ENCODE data around the gene TENT5C. TPM values are rescaled to one million over a fixed set of nuclear protein-coding genes. Genes with fewer than 3 reads are reported as not detected.
"Not testable (repeated sequence)": the region's sequence is repeated elsewhere in the genome, so short reads cannot be mapped to it uniquely, and the experiment has no call there.

TENT5C gene
- total RNA-seq: 10 to 100 TPM; 20.7 to 20.8 TPM

DNA sequence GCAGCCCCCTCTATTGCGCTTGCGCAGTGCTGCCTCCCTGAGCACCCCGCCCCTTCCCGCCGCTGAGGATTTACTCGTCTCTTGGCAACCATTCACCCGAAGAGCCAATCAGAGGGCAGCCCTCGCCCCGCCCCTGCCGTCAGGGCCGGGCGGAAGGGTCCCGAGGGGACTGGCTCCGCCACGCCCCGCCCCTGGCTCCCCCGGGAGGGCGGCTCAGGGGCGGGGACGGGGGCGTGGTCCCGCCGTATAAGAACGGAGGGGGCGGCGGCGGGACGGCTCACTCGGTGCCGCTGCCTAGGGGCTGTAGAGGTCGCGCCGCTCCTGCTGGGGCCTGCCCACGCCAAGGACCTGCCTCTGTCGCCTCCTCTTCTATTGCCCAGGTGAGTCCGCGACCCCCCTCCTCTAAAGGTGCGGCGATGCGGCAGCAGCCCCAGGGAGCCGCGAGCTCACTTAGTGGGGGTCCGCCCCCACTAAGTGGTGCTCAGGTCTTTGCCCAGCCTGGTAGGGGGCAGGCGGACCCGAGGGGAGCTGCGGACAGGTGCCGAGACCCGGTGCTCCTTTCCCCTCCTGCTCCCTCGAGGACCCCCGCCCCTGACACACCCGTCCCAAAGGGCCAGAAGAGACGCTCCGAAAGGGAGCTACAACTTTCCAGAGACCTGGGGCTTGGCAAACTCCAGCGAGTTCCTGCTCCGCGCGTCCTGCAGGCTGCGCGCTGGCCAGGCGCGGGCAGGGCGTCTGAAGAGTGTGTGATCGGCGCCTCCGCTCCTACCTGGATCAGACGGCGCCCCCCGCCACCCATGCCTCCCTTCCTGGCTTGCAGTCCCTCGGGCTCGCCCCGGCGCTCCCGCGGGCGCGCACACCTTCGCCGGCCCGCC, at the start of gene TENT5C:
Gene TENT5C, plus strand, starts transcription at position 275 of the 875 bp plus-strand sequence. CDS start 16,821 bp downstream, outside the sequence.
- POLR2A ChIA-PET: interaction anchor here (0.6 to 3.2 kb wide), 19 partner anchors 9 to 324 kb away, joined by 3 to 37 read pairs (median 3); no protein-coding TSS in a partner anchor
- DNase-seq (peak; percentile 99), ATAC-seq (peak; percentile 83)
- CTCF ChIA-PET: interaction anchor here (0.8 to 4.6 kb wide), 11 partner anchors 19 to 290 kb away, joined by 3 to 41 read pairs (median 9); no protein-coding TSS in a partner anchor
- Mint-ChIP-seq H3K9me3 (ENCODE audit: insufficient read depth) (no peaks in the 10 kb centered on the region), H3K36me3 (ENCODE audit: low read depth) (peaks cover 35% of the 10 kb centered on the region), H3K4me3 (peak within 1 kb of the TSS; percentile 97), H3K27ac (peak within 1 kb of the TSS; percentile 94), H3K27me3 (ENCODE audit: low read depth) (peaks cover 13% of the 10 kb centered on the region), H3K4me1 (ENCODE audit: low read depth) (peaks cover 49% of the 10 kb centered on the region)

DNA sequence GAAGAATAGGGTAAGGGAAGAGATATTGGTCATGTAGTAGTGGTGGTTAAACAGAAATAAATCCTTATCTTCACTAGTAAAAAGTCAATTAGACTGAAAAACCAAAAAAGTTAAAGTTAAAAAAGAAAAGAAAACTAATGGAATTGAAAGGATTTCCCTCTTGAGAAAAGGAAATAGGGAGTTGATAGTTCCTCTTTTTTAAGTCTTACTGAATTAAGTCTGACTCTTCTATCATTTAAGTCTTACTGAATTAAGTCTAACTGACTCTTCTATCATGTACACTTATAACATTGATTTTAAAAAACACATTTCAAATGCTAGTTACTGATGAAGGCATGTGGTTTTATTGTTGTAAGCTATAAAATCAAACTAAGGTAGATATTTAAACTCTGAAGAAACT, 49.5 kb upstream of the TENT5C start:
- H3K4me3 Mint-ChIP-seq: no peak overlapping the region
- H3K27me3 Mint-ChIP-seq (ENCODE audit: low read depth): peaks cover 15% of the 10 kb centered on the region
- peaks cover 5% of the 10 kb centered on the region for H3K4me1 Mint-ChIP-seq (ENCODE audit: low read depth)
- H3K27ac Mint-ChIP-seq: no peak overlapping the region
- no peaks in the 10 kb centered on the region for H3K36me3 Mint-ChIP-seq (ENCODE audit: low read depth)
- ChIA-PET POLR2A (no interaction called here), CTCF (interaction anchor here (1.1 kb wide), 1 partner anchor 21 kb away, joined by 7 read pairs; no protein-coding TSS in a partner anchor)
- DNase-seq (no peak), ATAC-seq (no peak)
- H3K9me3 Mint-ChIP-seq (ENCODE audit: insufficient read depth): peaks cover 5% of the 10 kb centered on the region

- DNase-seq: no peak
- Mint-ChIP-seq H3K4me3 (no peak overlapping the region), H3K36me3 (ENCODE audit: low read depth) (no peaks in the 10 kb centered on the region), H3K27ac (no peak overlapping the region), H3K4me1 (ENCODE audit: low read depth) (peaks cover 5% of the 10 kb centered on the region), H3K9me3 (ENCODE audit: insufficient read depth) (peaks cover 5% of the 10 kb centered on the region), H3K27me3 (ENCODE audit: low read depth) (peaks cover 15% of the 10 kb centered on the region)
- no peak for ATAC-seq
- POLR2A ChIA-PET: no interaction called here
- CTCF ChIA-PET: interaction anchor here (0.5 to 1.1 kb wide), 3 partner anchors 15 to 197 kb away, joined by 3 to 7 read pairs (median 3); no protein-coding TSS in a partner anchor
Observed at GRCh38 chr1:117556976-117557375, 48.9 kb upstream of the TENT5C start.

- ATAC-seq; H3K9me3 Mint-ChIP-seq (ENCODE audit: insufficient read depth); H3K4me3 Mint-ChIP-seq; H3K27ac Mint-ChIP-seq; POLR2A ChIA-PET; H3K36me3 Mint-ChIP-seq (ENCODE audit: low read depth); H3K4me1 Mint-ChIP-seq (ENCODE audit: low read depth): not testable (repeated sequence)
- DNase-seq: peak; percentile 20
- H3K27me3 Mint-ChIP-seq (ENCODE audit: low read depth): peaks cover 13% of the 10 kb centered on the region
- CTCF ChIA-PET: interaction anchor here (1.5 kb wide), 1 partner anchor 116 kb away, joined by 4 read pairs; no protein-coding TSS in a partner anchor
Observed at GRCh38 chr1:117558451-117558850, 47.4 kb upstream of the TENT5C start.

GRCh38 chr1:117559139-117559538, 46.7 kb upstream of the TENT5C start:
- POLR2A ChIA-PET: no interaction called here
- H3K36me3 Mint-ChIP-seq (ENCODE audit: low read depth): no peaks in the 10 kb centered on the region
- H3K4me3 Mint-ChIP-seq: no peak overlapping the region
- peaks cover 5% of the 10 kb centered on the region for H3K9me3 Mint-ChIP-seq (ENCODE audit: insufficient read depth)
- ATAC-seq (no peak), DNase-seq (no peak)
- CTCF ChIA-PET: interaction anchor here (1.5 kb wide), 1 partner anchor 115 kb away, joined by 4 read pairs; no protein-coding TSS in a partner anchor
- H3K4me1 Mint-ChIP-seq (ENCODE audit: low read depth): peaks cover 5% of the 10 kb centered on the region
- peaks cover 13% of the 10 kb centered on the region for H3K27me3 Mint-ChIP-seq (ENCODE audit: low read depth)
- H3K27ac Mint-ChIP-seq: no peak overlapping the region

DNA sequence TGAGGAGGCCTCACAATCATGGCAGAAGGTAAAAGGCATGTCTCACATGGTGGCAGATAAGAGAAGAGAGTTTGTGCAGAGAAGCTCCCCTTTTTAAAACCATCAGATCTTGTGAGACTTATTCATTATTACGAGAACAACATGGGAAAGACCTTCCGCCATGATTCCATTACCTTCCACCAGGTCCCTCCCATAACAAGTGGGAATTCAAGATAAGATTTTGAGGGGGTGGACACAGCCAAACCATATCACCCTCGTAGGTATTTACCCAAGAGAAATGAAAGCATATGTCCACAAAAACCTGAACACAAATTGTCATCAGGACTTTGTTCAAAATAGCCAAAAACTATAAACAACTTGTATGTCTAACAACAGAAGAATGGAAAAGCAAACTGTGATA, 45.9 kb upstream of the TENT5C start:
- ATAC-seq (no peak), DNase-seq (no peak)
- Mint-ChIP-seq H3K27ac (no peak overlapping the region), H3K9me3 (ENCODE audit: insufficient read depth) (peaks cover 5% of the 10 kb centered on the region), H3K27me3 (ENCODE audit: low read depth) (peaks cover 11% of the 10 kb centered on the region), H3K4me1 (ENCODE audit: low read depth) (peaks cover 9% of the 10 kb centered on the region), H3K4me3 (no peak overlapping the region), H3K36me3 (ENCODE audit: low read depth) (no peaks in the 10 kb centered on the region)
- ChIA-PET POLR2A (no interaction called here), CTCF (interaction anchor here (1.3 kb wide), 1 partner anchor 24 kb away, joined by 4 read pairs; no protein-coding TSS in a partner anchor)

GRCh38 chr1:117561071-117561470, 44.8 kb upstream of the TENT5C start:
- Mint-ChIP-seq H3K4me3 (no peak overlapping the region), H3K27me3 (ENCODE audit: low read depth) (peaks cover 4% of the 10 kb centered on the region), H3K27ac (no peak overlapping the region), H3K36me3 (ENCODE audit: low read depth) (no peaks in the 10 kb centered on the region), H3K9me3 (ENCODE audit: insufficient read depth) (peaks cover 5% of the 10 kb centered on the region), H3K4me1 (ENCODE audit: low read depth) (peaks cover 9% of the 10 kb centered on the region)
- ATAC-seq (no peak), DNase-seq (no peak)
- POLR2A ChIA-PET: no interaction called here
- CTCF ChIA-PET: interaction anchor here (1.0 to 1.3 kb wide), 2 partner anchors 25 to 26 kb away, joined by 4 to 5 read pairs; no protein-coding TSS in a partner anchor

GRCh38 chr1:117561551-117561950, 44.3 kb upstream of the TENT5C start:
- H3K4me3 Mint-ChIP-seq: no peak overlapping the region
- H3K36me3 Mint-ChIP-seq (ENCODE audit: low read depth): no peaks in the 10 kb centered on the region
- POLR2A ChIA-PET: interaction anchor here (1.0 kb wide), 1 partner anchor 10 kb away, joined by 3 read pairs; no protein-coding TSS in a partner anchor
- H3K9me3 Mint-ChIP-seq (ENCODE audit: insufficient read depth): peaks cover 5% of the 10 kb centered on the region
- DNase-seq (no peak), ATAC-seq (no peak)
- CTCF ChIA-PET: interaction anchor here (1.0 kb wide), 1 partner anchor 27 kb away, joined by 5 read pairs; no protein-coding TSS in a partner anchor
- peaks cover 9% of the 10 kb centered on the region for H3K4me1 Mint-ChIP-seq (ENCODE audit: low read depth)
- H3K27ac Mint-ChIP-seq: no peak overlapping the region
- H3K27me3 Mint-ChIP-seq (ENCODE audit: low read depth): peaks cover 4% of the 10 kb centered on the region

- Mint-ChIP-seq H3K4me1 (ENCODE audit: low read depth) (peaks cover 9% of the 10 kb centered on the region), H3K4me3 (no peak overlapping the region), H3K27ac (no peak overlapping the region), H3K36me3 (ENCODE audit: low read depth) (no peaks in the 10 kb centered on the region), H3K9me3 (ENCODE audit: insufficient read depth) (peaks cover 5% of the 10 kb centered on the region), H3K27me3 (ENCODE audit: low read depth) (peaks cover 4% of the 10 kb centered on the region)
- POLR2A ChIA-PET: interaction anchor here (1.0 kb wide), 1 partner anchor 8 kb away, joined by 3 read pairs; no protein-coding TSS in a partner anchor
- no peak for DNase-seq
- CTCF ChIA-PET: interaction anchor here (0.8 to 1.8 kb wide), 2 partner anchors 15 to 29 kb away, joined by 3 to 7 read pairs; no protein-coding TSS in a partner anchor
- ATAC-seq: no peak
Observed at GRCh38 chr1:117562581-117563491, 43.0 kb upstream of the TENT5C start.

DNA sequence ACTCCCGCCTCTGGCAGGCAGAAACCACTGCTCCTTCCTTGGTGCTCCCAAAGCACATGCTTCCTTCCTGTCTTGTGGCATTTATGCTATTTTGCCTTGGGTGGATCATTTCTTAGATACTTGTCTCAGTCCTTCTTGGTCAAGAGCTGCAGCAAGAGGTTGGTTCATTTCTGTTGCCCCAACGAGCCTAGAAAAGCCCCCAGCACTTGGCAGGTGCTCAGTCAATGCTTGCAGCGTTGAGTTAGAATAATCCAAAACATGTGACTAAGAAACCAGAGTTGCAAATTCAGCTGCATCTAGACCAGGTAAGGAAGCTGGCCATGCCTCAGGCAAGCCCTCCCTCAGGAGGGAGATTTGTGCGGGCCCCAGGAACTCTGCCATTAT, 42.4 kb upstream of the TENT5C start:
- Mint-ChIP-seq H3K27me3 (ENCODE audit: low read depth) (peaks cover 3% of the 10 kb centered on the region), H3K4me1 (ENCODE audit: low read depth) (peaks cover 8% of the 10 kb centered on the region), H3K9me3 (ENCODE audit: insufficient read depth) (peaks cover 5% of the 10 kb centered on the region), H3K27ac (no peak overlapping the region), H3K4me3 (no peak overlapping the region), H3K36me3 (ENCODE audit: low read depth) (no peaks in the 10 kb centered on the region)
- DNase-seq (no peak), ATAC-seq (no peak)
- CTCF ChIA-PET: interaction anchor here (1.8 kb wide), 1 partner anchor 29 kb away, joined by 7 read pairs; no protein-coding TSS in a partner anchor
- POLR2A ChIA-PET: no interaction called here
